HepG2 (cell line): Measurements from ENCODE around the gene RIPOR3. TPM values are rescaled to one million over a fixed set of nuclear protein-coding genes. Genes with fewer than 3 reads are reported as not detected.

Experiments used
- ERF ChIP-seq: IDR thresholded peaks from 2 replicates; pipeline ENCODE4 v1.6.1; 2018; ENCODE audit warnings: missing biosample characterization, missing genetic modification reagents
- ETV5 ChIP-seq: IDR thresholded peaks from 2 replicates; pipeline ENCODE4 v1.6.1; 2018; ENCODE audit warnings: missing biosample characterization, missing genetic modification reagents, inconsistent platforms, borderline replicate concordance
- HIVEP1 ChIP-seq: sonication (generic); formaldehyde crosslinking; IDR thresholded peaks from 2 replicates; pipeline ENCODE4 v1.4.0; 2020; ENCODE audit warnings: mild to moderate bottlenecking, missing genetic modification reagents
- KDM1A ChIP-seq: IDR thresholded peaks from 2 replicates; pipeline ENCODE4 v1.6.1; 2016; ENCODE audit warnings: missing compliant biosample characterization
- STAG1 ChIP-seq: sonication (generic); formaldehyde crosslinking; IDR thresholded peaks from 2 replicates; pipeline ENCODE4 v1.4.0; 2020; ENCODE audit warnings: missing genetic modification reagents
- TSC22D2 ChIP-seq: sonication (generic); formaldehyde crosslinking; IDR thresholded peaks from 2 replicates; pipeline ENCODE4 v1.5.1; 2020; ENCODE audit warnings: missing genetic modification reagents, mild to moderate bottlenecking, borderline replicate concordance
- ZBTB7B ChIP-seq: sonication (generic); formaldehyde crosslinking; IDR thresholded peaks from 2 replicates; pipeline ENCODE4 v1.4.0; 2020; ENCODE audit warnings: missing genetic modification reagents
- ZNF367 ChIP-seq: sonication (generic); formaldehyde crosslinking; IDR thresholded peaks from 2 replicates; pipeline ENCODE4 v1.4.0; 2020; ENCODE audit warnings: missing genetic modification reagents, borderline replicate concordance
- polyA plus RNA-seq, 8 experiments: library from polyadenylated mRNA; depleted of rRNA in 3 of 8; stranded (reverse) in 7 of 8; unstranded in 1 of 8; fragments of >200 nt; fragmentation: Illumina TruSeq in 4 of 8; extraction: Trizol in 4 of 8; gene quantifications; 2 replicates each; pipeline versions ENCODE4 v1.2.1 to v1.2.3, GENCODE V29; 2011 to 2016; ENCODE audit warnings: low read depth in 4 of 8, missing spikeins in 1 of 8, mixed read lengths in 1 of 8; ENCODE audit not compliant: insufficient read depth in 1 of 8
- total RNA-seq, 5 experiments: library from RNA; depleted of rRNA; stranded (reverse); fragments of >200 nt; fragmentation: Illumina TruSeq; extraction: Trizol; gene quantifications; 2 replicates each; pipeline ENCODE4 v1.2.3, GENCODE V29; 2016; ENCODE audit warnings: low read depth in 1 of 5
- TF ChIP-seq, protein P1 (sequence below): sonication (generic); formaldehyde crosslinking; IDR thresholded peaks from 2 replicates; pipeline ENCODE4 v1.5.1; 2020; ENCODE audit warnings: mild to moderate bottlenecking, missing genetic modification reagents
- TF ChIP-seq, protein P2 (sequence below): sonication (generic); formaldehyde crosslinking; IDR thresholded peaks from one replicate; pipeline ENCODE4 v1.5.1; 2020; ENCODE audit warnings: mild to moderate bottlenecking, missing genetic modification reagents; ENCODE audit errors: not compliant biosample characterization
- TF ChIP-seq, protein P3 (sequence below): sonication (generic); formaldehyde crosslinking; IDR thresholded peaks from 2 replicates; pipeline ENCODE4 v1.4.0; 2020; ENCODE audit warnings: mild to moderate bottlenecking, missing genetic modification reagents

The RIPOR3 gene
- total and polyA plus RNA-seq, 2 of the 13 experiments (the other 11 are each of a cell fraction or from before 2014, with no cell fraction given), result 0.18 TPM; not detected in 1

GRCh38 chr20:50680105-50680960 lies 11.0 kb downstream of the RIPOR3 start (continued):
- TF ChIP-seq, protein P1, sequence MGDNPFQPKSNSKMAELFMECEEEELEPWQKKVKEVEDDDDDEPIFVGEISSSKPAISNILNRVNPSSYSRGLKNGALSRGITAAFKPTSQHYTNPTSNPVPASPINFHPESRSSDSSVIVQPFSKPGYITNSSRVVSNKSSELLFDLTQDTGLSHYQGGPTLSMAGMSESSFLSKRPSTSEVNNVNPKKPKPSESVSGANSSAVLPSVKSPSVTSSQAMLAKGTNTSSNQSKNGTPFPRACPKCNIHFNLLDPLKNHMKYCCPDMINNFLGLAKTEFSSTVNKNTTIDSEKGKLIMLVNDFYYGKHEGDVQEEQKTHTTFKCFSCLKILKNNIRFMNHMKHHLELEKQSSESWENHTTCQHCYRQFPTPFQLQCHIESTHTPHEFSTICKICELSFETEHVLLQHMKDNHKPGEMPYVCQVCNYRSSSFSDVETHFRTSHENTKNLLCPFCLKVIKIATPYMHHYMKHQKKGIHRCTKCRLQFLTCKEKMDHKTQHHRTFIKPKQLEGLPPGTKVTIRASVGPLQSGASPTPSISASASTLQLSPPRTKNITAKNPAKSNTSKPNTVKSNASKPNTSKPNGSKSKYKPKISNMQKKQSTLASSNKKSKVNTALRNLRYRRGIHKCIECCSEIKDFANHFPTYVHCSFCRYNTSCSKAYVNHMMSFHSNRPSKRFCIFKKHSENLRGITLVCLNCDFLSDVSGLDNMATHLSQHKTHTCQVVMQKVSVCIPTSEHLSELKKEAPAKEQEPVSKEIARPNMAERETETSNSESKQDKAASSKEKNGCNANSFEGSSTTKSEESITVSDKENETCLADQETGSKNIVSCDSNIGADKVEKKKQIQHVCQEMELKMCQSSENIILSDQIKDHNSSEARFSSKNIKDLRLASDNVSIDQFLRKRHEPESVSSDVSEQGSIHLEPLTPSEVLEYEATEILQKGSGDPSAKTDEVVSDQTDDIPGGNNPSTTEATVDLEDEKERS (CRISPR knock-in tag), result peak; percentile 55; the same call in 1 of the 2 replicates
- TF ChIP-seq ZNF367 (CRISPR knock-in tag) (no peak), KDM1A (CRISPR knock-in tag) (peak; percentile 94), HIVEP1 (CRISPR knock-in tag) (peak; percentile 82; the same call in 1 of the 2 replicates), STAG1 (peak; percentile 47), ERF (CRISPR knock-in tag) (peak; percentile 96), TSC22D2 (CRISPR knock-in tag) (0 out of 2 replicates have a peak, but pooled peaks have one; percentile 40), ZBTB7B (peak; percentile 82; the same call in 1 of the 2 replicates), ETV5 (CRISPR knock-in tag) (peak; percentile 77; the same call in 1 of the 2 replicates)
- TF ChIP-seq, protein P2, sequence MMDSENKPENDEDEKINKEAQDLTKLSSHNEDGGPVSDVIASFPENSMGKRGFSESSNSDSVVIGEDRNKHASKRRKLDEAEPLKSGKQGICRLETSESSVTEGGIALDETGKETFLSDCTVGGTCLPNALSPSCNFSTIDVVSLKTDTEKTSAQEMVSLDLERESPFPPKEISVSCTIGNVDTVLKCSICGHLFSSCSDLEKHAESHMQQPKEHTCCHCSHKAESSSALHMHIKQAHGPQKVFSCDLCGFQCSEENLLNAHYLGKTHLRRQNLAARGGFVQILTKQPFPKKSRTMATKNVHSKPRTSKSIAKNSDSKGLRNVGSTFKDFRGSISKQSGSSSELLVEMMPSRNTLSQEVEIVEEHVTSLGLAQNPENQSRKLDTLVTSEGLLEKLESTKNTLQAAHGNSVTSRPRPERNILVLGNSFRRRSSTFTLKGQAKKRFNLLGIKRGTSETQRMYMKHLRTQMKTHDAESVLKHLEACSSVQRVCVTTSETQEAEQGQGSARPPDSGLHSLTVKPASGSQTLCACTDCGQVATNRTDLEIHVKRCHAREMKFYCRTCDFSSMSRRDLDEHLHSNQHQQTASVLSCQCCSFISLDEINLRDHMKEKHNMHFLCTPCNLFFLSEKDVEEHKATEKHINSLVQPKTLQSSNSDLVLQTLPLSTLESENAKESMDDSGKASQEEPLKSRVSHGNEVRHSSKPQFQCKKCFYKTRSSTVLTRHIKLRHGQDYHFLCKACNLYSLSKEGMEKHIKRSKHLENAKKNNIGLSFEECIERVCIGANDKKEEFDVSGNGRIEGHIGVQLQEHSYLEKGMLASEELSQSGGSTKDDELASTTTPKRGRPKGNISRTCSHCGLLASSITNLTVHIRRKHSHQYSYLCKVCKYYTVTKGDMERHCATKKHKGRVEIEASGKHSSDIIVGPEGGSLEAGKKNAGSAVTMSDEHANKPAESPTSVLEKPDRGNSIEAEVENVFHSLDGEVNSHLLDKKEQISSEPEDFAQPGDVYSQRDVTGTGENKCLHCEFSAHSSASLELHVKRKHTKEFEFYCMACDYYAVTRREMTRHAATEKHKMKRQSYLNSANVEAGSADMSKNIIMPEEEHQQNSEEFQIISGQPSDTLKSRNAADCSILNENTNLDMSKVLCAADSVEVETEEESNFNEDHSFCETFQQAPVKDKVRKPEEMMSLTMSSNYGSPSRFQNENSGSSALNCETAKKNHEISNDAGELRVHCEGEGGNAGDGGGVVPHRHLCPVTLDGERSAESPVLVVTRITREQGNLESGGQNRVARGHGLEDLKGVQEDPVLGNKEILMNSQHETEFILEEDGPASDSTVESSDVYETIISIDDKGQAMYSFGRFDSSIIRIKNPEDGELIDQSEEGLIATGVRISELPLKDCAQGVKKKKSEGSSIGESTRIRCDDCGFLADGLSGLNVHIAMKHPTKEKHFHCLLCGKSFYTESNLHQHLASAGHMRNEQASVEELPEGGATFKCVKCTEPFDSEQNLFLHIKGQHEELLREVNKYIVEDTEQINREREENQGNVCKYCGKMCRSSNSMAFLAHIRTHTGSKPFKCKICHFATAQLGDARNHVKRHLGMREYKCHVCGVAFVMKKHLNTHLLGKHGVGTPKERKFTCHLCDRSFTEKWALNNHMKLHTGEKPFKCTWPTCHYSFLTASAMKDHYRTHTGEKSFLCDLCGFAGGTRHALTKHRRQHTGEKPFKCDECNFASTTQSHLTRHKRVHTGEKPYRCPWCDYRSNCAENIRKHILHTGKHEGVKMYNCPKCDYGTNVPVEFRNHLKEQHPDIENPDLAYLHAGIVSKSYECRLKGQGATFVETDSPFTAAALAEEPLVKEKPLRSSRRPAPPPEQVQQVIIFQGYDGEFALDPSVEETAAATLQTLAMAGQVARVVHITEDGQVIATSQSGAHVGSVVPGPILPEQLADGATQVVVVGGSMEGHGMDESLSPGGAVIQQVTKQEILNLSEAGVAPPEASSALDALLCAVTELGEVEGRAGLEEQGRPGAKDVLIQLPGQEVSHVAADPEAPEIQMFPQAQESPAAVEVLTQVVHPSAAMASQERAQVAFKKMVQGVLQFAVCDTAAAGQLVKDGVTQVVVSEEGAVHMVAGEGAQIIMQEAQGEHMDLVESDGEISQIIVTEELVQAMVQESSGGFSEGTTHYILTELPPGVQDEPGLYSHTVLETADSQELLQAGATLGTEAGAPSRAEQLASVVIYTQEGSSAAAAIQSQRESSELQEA (CRISPR knock-in tag), result no peak
- TF ChIP-seq, protein P3, sequence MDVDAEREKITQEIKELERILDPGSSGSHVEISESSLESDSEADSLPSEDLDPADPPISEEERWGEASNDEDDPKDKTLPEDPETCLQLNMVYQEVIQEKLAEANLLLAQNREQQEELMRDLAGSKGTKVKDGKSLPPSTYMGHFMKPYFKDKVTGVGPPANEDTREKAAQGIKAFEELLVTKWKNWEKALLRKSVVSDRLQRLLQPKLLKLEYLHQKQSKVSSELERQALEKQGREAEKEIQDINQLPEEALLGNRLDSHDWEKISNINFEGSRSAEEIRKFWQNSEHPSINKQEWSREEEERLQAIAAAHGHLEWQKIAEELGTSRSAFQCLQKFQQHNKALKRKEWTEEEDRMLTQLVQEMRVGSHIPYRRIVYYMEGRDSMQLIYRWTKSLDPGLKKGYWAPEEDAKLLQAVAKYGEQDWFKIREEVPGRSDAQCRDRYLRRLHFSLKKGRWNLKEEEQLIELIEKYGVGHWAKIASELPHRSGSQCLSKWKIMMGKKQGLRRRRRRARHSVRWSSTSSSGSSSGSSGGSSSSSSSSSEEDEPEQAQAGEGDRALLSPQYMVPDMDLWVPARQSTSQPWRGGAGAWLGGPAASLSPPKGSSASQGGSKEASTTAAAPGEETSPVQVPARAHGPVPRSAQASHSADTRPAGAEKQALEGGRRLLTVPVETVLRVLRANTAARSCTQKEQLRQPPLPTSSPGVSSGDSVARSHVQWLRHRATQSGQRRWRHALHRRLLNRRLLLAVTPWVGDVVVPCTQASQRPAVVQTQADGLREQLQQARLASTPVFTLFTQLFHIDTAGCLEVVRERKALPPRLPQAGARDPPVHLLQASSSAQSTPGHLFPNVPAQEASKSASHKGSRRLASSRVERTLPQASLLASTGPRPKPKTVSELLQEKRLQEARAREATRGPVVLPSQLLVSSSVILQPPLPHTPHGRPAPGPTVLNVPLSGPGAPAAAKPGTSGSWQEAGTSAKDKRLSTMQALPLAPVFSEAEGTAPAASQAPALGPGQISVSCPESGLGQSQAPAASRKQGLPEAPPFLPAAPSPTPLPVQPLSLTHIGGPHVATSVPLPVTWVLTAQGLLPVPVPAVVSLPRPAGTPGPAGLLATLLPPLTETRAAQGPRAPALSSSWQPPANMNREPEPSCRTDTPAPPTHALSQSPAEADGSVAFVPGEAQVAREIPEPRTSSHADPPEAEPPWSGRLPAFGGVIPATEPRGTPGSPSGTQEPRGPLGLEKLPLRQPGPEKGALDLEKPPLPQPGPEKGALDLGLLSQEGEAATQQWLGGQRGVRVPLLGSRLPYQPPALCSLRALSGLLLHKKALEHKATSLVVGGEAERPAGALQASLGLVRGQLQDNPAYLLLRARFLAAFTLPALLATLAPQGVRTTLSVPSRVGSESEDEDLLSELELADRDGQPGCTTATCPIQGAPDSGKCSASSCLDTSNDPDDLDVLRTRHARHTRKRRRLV (CRISPR knock-in tag), result peak; percentile 34; the same call in 1 of the 2 replicates
